Erythroblast (primary cell): Measurements from ENCODE around the gene RELA.

ENCODE experiments used
- GATA1 ChIP-seq: IDR thresholded peaks from 2 replicates; pipeline ENCODE4 v1.6.1; 2011; ENCODE audit warnings: low read depth, mild to moderate bottlenecking, control low read depth, low read length, moderate library complexity
- POLR2A ChIP-seq: IDR thresholded peaks from 2 replicates; pipeline ENCODE4 v1.6.1; 2011; ENCODE audit warnings: mild to moderate bottlenecking, low read length

DNA sequence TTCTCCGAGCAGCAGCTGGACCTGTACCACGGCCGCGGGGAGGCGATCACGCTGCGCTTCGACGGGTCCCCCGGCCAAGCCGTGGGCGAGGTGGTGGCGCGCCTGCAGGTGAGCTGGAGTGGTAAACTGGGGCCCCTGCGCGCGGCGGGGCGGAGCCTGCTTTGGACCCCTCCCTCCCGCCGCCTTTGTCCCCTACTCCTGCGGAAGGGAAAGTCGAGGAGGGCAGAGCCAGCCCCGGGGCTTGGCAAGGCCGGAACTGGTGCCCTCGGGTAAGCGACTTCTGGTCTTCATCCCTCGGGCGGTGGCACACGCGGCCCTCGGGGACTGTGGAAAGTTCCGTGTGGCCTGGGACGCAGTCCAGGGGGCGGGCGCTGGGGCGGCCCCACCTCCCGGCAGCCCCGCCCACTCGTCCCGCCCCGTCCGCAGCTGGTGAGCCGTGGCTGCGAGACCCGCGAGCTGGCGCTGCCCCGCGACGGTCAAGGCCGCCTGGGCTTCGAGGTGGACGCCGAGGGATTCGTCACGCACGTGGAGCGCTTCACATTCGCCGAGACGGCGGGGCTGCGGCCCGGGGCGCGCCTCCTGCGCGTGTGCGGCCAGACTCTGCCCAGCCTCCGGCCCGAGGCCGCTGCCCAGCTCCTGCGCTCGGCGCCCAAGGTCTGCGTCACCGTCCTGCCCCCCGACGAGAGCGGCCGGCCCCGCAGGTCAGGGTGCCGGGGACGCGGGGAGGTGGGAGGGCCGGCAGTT lies 15.6 kb downstream of the RELA start:
- TF ChIP-seq POLR2A (no peak), GATA1 (no peak)
